GM20431 (cell line): Measurements from ENCODE around the gene FAM168B.

ENCODE experiments used
- in situ Hi-C: fragments of 300-500 bp; cut with MseI, MboI; formaldehyde crosslinking; loops from one replicate; pipeline ENCODE4 v1.15.0; 2020; ENCODE audit warnings: low sequenced_read_pairs; ENCODE audit not compliant: unreplicated experiment

FAM168B gene

GRCh38 chr2:131030478-131030971 lies 62.7 kb downstream of the FAM168B start:
- in situ Hi-C loops: no loop called here

GRCh38 chr2:131029812-131030211 lies 63.4 kb downstream of the FAM168B start:
- in situ Hi-C loops: no loop called here

GRCh38 chr2:131027566-131028528 lies 65.4 kb downstream of the FAM168B start:
- in situ Hi-C loops: no loop called here

GRCh38 chr2:131026919-131027318 lies 66.3 kb downstream of the FAM168B start:
- in situ Hi-C loops: no loop called here

GRCh38 chr2:131023758-131024157 lies 69.5 kb downstream of the FAM168B start:
- in situ Hi-C loops: no loop called here

- in situ Hi-C loops: no loop called here
Observed at GRCh38 chr2:131022731-131023130, 70.5 kb downstream of the FAM168B start.

GRCh38 chr2:131016826-131017741 lies 76.2 kb downstream of the FAM168B start:
- in situ Hi-C loops: no loop called here

- in situ Hi-C loops: no loop called here
Observed at GRCh38 chr2:131015764-131016163, 77.5 kb downstream of the FAM168B start.

- in situ Hi-C loops: no loop called here
Observed at GRCh38 chr2:131014141-131014540, 79.1 kb downstream of the FAM168B start.

GRCh38 chr2:131011486-131011885 lies 81.8 kb downstream of the FAM168B start:
- in situ Hi-C loops: no loop called here

GRCh38 chr2:131010566-131010965 lies 82.7 kb downstream of the FAM168B start:
- in situ Hi-C loops: no loop called here

GRCh38 chr2:131009713-131010475 lies 83.4 kb downstream of the FAM168B start:
- in situ Hi-C loops: no loop called here

GRCh38 chr2:131008967-131009366 lies 84.3 kb downstream of the FAM168B start:
- in situ Hi-C loops: no loop called here

GRCh38 chr2:131006561-131006960 lies 86.7 kb downstream of the FAM168B start:
- in situ Hi-C loops: no loop called here

GRCh38 chr2:131005216-131005935 lies 87.9 kb downstream of the FAM168B start:
- in situ Hi-C loops: no loop called here

GRCh38 chr2:131004446-131005209 lies 88.6 kb downstream of the FAM168B start:
- in situ Hi-C loops: no loop called here

GRCh38 chr2:130998561-130998960 lies 94.7 kb downstream of the FAM168B start:
- in situ Hi-C loops: no loop called here
